Activated naive CD4-positive, alpha-beta T cell treated with Interleukin-2 at 50 U/mL for 16 hours (primary cell): Measurements from ENCODE around the gene CDH18.

Source experiments
- DNase-seq: peaks from one replicate; pipeline ENCODE4 v3.0.0-alpha.2; 2020

CDH18 gene

DNA sequence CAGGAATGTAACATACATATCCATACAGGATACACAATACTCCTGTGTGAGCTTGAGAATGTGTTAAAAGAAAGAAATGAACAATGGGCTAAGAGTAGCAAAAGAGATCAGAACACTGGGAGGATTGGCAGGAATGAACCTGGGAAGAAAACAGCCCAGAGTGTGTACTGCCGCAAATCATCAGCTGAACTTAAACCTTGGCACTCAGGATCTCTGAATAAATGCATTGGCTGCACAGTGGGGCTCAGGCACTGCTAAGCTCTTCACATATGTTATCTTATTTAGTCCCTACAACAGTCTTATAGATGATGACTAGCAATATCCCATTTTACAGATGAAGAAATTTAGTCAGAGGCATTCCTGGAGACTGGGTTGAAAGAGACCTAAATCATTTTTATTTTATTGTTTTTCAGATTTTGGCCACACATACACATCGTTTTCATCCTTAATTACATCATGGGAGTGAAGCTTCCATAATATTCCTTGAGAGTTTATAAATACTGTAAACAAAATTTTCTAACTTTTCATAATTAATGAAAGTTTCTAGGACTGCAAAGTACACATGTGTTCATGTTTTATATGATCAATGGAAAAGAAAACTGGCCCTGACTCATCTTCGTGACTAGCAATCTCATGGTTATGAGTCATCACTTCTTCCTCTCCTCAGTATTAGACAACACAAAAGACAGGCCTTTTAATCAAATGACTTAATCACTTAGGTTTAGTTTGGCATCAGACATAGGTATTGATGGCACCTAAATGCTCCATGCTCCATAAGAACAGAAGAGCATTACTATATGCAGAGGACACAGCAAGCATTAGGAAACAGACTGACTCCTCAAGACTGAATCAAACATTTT lies 59.2 kb downstream of the CDH18 start:
- no peak for DNase-seq

DNA sequence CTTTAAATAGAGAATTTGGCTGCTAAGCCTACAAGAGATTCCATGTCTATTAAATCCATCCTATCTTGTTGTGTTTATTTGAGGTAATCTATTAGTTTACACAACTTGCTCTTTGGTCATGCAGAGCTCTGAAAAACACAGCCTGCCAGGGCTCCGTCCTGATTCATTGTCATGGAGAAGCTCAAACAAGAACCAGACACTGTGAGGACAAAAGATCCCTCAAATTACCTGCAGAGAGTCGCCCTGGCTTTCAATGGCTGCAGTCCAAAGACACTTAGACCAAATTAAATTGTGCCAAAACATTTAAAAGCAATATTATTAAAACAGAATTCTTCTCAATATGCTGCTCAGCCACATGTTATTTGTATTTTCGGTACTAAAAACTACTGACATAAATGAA lies 60.1 kb downstream of the CDH18 start:
- DNase-seq: no peak

DNA sequence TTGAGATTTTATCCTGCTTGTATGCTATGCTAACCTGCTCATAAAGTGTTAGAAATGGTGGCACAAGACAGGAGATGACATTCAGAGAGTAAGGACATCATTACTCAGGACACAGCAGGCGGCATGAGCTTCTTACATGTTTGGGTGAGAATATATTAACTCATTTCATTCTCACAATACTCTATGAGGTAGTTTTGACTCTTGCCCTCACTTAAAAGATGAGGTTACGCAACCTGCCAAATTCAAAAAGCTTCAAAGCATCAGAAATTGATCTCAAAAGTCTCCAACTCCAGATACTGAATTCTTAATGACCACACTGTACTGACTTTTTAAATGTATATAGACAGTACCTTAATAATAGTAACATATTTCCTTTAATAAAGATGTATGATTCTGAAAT lies 60.8 kb downstream of the CDH18 start:
- no peak for DNase-seq

DNA sequence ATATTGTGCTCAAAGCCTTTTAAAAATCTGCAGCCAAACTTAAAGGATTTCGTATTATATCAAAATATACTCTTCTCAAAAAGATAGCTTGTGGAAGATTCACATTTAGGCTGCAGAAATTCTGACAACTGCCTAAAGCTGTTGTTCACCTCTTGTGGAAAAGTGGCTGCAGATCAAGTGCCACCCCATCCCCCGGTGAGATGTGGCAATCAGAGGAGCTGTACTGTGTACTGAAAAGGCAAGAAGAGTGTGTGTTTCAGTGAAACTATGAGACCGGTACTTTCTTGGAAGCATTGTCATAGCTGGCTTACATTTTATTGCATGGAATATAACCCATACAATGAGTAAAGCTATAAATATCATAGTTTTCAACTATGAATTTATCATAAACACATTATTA lies 64.3 kb downstream of the CDH18 start:
- no peak for DNase-seq

DNA sequence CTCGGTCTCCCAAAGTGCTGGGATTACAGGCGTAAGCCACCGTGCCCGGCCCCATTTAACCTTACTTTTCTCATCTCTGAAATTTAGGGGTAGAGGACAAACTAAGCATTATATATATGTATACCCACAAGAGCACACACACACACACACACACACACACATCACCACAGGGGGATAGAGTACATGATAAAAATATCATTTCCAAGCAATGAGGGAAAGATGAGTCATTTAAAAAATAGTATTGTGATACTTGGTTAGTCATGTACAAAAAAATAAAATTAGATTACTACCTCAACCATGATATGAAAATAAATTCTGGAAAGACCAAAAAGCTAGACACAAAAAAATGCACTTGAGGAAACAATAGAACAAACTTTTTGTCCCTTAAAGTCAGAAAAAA lies 67.2 kb downstream of the CDH18 start:
- no peak for DNase-seq

DNA sequence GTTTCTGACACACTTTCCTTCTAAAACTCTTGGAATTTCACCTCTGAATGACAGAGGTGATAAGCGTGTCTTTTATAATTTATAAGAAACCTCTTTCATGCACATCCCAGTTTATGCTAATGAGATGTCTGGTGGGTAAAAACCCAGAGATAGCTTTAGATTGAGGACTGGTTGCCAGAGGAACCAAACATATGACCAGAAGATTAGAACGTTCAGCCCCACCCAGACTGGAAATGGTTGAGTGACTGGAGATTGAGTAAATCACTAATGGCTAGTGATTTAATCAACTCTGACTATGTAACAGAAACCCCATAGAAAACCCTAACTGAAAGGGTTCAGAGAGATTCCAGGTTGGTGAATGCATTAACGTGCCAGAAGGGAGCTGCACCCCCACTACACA lies 69.2 kb downstream of the CDH18 start:
- DNase-seq: no peak

DNA sequence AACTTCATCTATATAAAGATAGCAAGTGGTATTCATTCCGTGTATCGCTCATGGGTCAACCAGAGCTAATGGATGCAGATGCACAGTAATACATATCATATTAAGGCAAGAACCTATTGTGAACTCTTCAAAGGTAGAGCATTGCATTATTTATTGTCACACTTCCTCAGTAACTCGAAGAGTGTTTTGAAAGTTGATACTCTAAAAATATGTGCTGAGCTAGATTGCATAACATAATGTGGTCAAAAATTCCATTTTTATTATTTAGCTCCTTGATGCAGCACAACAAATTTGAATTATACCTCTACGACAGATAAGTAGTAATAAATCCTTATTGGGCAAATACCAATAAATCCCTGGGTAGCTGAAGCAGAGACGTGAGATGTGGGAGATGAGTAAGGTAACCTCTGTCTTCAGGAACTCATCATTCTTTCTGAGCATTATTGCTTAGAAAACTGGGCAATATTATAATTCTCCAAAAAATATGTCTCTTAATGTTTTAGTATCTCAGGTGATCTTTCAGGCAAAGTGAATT lies 70.3 kb downstream of the CDH18 start:
- DNase-seq: no peak

DNA sequence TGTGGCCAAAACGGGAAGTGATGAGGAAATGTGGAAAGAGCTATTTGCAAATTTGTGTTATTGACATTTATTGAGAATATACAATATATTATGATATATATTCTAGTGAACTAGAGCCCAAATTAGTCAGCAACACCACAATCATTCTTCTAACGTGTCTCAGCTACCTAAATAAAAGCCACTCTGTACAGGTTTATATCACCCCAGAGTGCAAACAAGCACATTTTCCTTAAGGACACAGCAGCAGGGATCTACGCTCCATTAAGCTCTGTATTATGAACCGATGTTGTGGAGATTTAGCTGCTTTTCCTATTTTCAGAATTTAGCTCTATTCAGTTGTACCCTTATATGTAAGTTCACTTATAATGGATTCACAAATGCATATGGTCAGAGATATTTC lies 77.9 kb downstream of the CDH18 start:
- DNase-seq: no peak

DNA sequence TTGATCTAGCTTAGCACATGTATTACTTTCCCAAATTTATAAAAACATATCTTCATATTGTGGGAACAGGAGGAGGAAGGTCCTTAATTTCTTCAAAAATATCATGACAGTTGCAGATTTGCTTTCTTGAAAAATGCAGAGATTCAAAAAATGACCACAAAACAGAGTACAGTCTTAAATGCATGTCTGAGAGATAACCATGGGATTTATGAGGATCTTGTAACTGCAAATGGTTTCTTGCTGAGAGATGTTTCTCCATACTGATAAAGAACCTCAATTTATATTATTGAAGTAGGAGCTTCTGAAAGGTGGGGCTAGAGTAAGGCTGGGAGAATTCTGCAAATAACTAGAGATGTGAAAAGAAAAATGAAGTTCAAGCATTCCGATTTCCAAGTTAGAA lies 83.2 kb downstream of the CDH18 start:
- no peak for DNase-seq

DNA sequence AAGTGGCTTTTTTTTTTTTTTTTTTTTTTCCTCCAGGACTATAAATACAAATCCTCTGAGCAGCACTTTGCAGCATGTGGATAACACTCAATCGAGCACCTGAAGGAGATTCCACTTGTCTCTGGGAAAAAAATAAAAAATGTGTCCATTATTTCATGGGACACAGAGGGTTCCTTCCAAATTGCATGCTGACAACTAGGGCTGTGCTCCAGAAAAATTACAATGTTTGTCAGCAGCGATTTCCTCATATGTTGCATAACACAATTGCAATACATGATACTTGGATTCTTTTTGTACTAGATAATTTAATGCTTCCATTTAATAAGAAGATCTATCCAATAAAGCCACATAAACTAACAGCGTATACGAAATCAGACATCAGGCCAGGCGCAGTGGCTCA lies 84.4 kb downstream of the CDH18 start:
- DNase-seq: no peak

DNA sequence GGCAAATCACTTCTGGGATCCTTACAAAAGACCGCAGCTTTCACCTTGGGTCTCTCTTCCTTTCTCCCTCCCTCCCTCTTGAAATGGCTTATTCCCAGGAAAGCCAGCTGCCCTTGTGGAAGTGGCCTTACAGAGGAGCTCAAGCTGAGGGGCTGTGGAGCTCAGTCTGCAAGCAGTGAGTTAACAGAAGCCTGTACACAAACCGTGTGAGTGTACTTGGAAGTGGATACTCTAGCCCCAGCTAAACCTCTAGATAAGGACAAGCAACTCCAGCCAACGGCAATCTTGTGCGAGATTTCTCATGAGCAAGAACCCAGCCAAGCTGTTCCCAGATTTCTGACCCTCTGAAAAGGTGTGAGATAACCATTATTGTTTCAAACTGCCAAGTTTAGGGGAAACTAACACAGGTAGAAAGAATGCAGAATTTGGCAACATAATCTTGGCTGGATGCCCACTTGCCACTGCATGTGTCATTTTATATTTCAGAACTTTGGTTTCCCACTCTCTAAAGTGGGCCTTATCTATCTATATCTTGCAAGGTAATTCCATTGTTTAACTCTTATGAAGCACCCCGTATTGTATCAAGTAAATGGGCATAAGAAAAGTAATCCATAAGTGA lies 85.6 kb downstream of the CDH18 start:
- no peak for DNase-seq

DNA sequence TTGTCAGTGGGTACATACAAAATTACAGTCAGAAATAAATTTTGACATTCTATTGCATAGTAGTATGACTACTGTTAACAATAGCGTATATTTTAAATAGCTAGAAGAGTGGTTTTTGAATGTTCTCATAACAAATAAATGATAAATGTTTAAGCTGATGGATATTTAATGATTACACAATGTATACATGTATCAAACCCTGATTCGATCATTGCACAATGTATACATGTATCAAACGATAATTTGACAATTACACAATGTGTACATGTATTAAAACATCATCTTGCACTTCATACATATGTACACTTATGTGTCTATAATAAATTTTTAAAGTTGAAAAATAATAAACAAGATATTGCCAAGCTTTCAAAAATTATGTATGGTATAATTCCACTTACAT lies 87.7 kb downstream of the CDH18 start:
- DNase-seq: no peak

DNA sequence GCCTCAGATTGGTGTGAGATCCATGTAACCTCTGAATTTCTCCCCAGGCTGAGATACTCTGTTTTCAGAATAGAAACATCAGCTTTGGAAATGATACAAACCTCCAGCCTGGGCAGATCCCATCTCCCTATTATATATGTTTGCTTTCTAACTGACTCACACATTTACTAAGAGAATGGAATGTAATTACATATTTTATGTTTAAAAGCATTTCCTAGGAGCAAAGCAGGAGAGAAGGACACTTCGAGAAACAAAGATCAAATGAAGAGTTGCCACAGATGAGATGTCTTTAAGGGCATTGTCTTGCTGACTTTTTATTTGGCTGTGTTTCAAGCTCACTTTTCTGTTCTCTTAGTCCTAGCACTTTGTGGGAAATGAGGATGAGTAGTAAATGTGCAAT lies 96.3 kb downstream of the CDH18 start:
- no peak for DNase-seq

DNA sequence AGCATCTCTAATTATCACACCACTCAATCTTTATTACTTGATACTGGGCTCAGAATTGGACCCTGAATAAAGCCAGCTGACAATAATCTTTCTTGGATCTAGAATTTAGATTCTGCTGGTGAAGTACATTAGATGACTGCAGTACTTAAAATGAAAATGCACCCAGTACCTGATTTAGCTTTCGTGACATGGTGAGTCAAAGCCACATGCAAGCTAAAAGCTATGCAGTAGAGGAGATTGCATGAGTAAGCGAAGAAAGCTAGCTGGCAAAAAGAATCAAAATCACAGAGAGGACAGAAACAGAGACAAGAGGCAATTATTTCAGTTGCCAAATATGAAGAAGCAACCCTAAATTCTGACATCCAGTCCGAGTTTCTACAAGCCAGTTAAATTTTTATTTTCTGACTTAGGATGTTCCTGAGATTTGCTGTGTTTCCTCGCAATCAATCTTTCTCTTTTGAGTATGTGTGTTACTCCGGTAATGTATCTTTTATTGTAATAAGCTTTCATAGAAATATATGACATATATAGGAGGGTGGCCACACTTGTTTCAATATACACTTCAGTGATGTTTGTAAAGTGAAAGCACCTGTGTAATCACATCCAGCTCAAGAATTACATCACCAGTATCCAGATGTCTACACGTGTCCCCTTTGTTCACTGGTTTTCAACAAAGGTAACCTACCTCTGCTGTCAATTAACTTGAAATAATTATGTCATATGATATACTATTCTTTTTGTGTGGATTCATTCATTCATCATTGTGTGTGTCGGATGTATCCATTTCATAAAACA lies 101.7 kb downstream of the CDH18 start:
- no peak for DNase-seq

DNA sequence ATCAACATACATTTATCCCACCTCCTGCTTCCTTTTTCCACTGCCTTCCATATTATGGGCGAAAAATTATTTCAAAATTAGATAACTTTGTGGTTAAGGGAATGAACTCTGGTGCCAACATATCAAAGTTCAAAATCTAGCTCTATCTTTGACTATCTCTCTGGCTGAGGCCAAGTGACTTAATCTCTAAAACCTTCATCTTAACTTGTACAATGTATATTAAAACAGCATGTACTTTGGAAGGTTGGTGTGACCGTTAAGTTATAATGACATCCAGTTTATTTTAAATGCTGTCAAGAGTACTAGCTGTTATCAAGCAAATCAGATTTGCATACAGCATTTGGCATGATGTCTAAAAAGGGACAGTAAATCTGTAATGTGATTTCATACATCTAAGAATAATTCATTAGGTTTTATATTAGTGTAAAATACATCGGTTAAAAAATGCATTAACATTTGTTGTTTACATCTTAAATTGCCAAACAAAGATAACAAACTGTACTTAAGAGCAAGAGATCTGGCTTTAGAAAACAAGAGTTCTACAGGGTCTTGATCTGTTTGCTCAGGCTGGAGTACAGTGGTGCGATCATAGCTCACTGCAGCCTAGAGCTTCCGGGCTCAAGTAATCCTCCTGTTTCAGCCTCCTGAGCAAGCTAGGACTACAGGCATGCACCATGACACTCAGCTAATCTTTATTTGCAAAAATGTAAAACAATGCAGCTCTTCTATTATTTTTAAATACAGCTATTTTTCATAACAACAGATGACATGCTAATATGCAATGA lies 102.8 kb downstream of the CDH18 start:
- no peak for DNase-seq

DNA sequence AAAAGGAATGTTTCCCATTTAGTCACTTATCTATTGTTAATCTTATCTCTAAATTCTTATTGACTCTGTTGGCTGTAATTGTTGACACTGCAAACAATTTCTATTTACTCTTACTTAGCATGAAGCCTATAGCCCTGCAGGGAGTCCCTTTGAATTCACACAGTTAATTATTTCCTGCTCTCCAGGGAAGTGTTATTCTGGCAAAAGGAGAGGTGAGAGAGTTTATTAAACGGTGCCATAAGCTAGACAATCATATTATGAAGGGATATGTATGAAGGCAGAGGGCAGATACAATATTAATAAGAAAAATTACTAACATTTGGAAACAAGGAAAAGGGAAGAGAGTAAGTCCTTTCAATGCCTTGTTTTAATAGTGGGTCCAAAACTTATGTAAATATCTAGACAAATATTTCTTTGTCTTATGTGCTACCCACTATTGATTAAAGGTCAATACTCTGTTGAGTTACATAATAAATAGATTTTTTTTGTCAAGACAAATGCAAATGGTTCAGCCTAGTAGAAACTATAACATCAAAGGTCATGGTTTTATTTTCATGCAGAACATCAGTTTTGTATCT lies 107.1 kb downstream of the CDH18 start:
- no peak for DNase-seq

DNA sequence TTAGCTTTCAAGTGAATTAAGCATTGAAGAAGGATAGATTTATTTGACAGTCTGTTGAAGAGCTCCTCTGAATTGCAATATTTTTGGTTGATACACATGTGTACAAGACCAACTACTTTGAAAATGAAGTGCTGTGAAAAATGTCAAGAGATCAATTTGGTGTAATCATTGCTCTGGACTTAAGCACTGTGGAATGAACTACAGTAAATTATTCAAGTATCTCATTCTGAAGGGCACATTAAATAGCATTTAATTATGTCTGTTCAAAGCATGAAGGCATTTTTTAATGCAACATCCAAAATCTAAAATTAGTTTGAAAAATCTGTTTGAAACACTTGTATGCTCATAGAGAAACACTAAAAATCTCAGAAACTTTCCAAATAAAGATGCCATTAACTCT lies 107.5 kb downstream of the CDH18 start:
- no peak for DNase-seq

DNA sequence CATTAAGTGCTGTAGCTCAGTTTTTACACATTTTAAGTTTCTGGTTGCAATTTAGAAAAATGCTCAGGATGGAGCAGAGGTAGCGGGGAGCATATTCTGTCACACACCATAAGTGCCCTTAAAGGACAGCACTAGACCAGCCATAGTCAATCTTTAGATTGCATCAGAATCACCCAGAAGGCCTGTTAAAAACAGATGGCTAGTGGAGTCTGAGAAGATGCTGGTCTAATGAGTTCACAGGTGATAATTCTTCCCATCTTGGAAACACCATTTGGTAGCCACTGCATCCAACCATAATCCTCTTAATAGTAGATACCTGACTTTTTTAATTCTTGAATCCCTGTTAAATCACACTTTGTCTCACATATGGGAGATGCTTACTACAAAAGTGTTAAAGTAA lies 113.2 kb downstream of the CDH18 start:
- no peak for DNase-seq

DNA sequence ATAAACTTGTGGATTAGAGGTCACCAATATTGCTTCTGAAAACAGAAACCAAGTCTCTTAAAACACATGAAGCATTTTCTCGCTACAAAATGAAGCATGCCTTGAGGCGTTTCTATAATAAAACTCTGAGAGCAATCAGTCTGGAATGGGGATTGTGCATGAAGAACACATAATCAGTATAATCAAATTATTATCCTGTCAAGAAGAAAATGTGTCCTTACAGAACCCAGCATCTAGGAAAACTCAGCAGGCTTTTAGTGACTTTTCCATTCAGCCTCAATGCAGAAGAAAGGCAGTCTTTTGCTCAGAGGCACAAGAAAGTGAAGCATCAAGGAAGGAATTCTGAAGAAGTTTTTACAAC lies 121.9 kb downstream of the CDH18 start:
- DNase-seq: no peak

DNA sequence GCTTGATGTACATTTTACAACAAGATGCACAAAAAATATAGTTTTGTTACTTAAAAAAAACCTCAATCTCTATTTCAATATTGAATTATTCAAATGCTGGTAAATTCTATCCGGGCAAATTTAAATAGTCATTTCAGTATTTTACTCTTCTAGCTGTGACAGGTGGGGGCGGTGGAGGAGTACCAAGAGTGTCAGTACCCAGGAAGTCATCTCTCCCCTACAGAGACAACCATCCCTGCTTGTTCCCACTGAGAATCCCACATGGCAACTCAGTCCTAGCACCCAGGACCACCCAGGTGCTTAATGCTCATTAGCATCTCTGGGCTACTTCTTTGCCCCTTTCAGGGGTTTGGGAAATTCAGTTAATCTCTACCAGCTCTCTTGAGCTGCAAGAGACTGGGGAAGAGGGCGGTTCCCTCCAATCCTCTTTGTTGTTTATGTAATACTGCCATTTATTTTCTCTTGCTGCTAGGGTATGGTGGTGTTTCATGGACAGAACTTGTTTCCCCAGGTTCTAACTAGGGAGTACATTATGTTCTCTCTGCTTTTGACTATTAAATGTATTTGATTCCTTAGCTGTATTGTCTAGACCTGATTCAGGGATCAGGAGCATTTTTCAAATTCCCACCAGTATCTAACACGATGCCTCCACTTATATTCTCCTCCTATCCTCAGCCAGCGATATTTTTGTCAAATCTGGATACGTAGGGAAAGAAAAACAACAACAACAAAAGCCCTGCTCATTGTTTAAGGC lies 122.5 kb downstream of the CDH18 start:
- DNase-seq: no peak

DNA sequence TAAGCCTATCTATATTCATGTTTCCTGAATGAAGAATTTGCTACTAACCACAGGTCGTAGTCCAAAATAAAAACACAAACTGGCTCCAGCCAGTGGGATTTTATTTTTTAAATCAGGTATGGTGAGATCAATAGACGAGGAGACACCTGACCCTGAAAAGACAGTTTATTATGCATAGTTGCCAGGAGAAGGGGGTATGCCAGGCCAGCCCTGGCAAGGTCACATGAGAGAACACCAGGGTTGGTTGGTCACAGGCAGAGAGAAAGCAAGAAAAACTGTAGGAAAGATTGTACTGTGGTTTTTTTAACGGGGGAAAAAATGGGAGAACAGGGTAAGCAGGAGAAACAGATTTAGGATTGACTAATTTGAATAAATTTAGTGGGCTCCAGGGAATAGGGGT lies 125.3 kb downstream of the CDH18 start:
- DNase-seq: no peak

DNA sequence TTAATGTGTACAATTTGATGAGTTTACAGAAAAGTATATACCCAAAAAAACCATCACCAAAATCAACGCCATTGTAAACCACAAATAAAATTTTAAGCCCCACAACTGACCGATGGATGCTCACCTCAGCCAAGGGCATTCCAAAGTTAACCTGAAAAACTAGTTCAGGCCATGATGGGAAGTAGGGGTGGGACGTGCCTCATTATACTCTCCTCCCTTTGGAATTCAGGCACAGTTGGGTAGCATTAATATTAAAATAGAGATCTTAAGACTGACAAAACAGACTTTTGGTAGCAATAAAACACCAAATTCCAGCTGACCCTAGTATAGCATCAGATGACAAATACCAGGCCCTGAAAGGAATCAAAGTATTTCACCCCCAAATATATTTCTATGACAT lies 129.0 kb downstream of the CDH18 start:
- no peak for DNase-seq
